NCI-H2196 (cell line): ENCODE results near the gene ZHX3.

Source experiments
- DNase-seq: peaks from one replicate; lab custom pipeline; 2025; ENCODE audit not compliant: unreplicated experiment; lab: John Stamatoyannopoulos, UW

Gene ZHX3

DNA sequence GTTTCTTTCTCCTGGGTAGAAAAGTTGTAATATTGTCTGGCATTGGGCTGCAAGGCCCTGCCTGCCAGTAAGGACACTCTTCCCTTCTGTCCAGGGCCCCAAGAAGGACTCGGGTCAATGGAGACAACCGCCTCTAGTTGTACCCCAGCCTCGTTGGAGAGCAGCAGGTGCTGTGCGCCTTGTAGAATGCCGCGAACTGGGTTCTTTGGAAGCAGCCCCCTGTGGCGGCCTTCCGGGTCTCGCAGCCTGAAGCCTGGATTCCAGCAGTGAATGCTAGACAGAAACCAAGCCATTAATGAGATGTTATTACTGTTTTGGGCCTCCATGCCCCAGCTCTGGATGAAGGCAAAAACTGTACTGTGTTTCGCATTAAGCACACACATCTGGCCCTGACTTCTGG is 143.2 kb downstream of the ZHX3 start:
- no peak for DNase-seq

DNA sequence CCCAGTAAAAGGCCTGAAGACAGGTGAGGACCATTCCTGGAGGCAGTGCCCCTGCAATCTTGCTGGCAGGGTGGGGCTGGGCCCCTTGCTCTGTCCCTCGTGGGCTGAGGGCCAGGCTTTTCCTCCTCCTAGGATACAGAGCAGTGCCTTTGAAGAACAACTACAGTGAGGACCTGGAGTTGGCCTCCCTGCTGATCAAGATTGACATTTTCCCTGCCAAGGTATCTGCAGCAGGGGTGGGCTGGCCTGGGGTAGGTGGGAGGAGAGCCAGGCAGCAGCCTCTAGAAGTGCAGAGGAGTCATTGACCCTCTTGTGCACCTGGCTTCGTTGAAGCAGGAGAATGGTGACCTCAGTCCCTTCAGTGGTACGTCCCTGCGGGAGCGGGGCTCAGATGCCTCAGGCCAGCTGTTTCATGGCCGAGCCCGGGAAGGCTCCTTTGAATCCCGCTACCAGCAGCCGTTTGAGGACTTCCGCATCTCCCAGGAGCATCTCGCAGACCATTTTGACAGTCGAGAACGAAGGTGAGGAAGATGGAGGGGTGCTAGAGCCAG is 143.7 kb downstream of the ZHX3 start:
- DNase-seq = no peak

DNA sequence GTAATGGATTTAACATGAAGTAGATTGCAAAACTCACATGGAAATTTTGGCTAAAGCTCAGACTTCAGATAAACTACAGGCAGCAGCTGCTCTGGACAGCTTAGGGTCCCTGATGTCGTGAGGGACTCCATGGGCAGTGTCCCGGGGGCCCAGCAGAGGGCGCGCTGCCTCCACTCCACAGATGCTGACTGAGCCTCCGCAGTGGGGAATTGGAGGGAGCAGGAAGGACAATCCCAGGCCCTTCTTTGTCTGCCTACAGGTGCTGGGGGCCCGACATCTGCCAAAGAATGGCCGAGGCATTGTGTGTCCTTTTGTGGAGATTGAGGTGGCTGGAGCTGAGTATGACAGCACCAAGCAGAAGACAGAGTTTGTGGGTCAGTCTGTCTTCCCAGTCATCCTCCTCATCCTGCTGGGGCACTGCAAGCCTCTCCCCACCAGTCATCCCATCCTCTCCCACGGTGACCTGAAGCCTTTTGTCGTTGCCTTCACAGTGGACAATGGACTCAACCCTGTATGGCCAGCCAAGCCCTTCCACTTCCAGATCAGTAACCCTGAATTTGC is 144.3 kb downstream of the ZHX3 start:
- DNase-seq = peak; percentile 68

DNA sequence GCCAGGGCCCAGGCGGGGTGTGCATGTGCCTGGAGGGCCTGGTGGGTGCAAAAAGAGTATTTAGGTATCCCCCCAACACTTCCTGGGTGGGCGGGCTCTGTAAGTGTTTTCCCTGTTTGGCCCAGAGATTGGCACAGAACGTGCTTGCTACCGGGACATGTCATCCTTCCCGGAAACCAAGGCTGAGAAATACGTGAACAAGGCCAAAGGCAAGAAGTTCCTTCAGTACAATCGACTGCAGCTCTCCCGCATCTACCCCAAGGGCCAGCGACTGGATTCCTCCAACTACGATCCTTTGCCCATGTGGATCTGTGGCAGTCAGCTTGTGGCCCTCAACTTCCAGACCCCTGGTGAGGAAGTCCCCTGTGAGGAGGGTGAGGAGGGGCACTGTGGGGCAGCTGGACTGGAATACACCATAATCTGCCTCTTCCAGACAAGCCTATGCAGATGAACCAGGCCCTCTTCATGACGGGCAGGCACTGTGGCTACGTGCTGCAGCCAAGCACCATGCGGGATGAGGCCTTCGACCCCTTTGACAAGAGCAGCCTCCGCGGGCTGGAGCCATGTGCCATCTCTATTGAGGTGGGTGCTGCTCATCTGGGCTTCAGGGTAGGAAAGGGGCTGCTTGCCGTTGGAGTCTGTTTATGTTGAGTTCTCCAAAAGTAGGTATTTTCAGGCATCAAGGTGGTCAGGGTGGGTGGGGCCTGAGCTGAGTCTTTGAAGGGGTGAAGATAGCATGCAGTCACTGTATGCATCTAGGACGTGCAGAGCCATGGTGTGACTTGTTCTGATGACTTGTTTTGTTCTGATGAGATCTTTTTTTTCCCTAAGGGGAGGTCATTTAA is 145.0 kb downstream of the ZHX3 start:
- no peak for DNase-seq

DNA sequence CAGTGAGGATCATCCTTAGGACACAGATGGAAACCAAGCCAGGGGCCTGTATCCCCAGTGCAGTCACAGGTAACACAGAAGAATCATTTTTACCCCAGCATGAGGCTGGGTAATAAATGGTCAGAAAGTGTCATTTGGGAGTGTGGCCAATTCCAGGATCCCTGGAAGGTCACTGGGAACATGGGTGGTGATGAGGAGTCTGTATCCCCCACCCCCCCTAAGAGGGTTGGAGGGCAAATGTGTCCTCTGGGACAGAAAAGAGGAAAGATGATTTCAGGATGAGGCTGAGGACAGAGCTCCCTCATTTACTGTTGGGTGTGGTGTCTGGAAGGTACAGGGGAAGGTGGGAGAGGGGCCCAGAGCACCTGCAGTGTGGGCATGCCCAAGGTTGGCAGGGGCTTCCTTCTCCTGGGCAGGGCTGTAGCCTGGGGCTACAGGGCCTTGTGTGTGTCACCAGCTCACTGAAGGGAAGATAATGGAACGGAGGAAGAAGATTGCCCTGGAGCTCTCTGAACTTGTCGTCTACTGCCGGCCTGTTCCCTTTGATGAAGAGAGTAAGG is 145.7 kb downstream of the ZHX3 start:
- DNase-seq = no peak

DNA sequence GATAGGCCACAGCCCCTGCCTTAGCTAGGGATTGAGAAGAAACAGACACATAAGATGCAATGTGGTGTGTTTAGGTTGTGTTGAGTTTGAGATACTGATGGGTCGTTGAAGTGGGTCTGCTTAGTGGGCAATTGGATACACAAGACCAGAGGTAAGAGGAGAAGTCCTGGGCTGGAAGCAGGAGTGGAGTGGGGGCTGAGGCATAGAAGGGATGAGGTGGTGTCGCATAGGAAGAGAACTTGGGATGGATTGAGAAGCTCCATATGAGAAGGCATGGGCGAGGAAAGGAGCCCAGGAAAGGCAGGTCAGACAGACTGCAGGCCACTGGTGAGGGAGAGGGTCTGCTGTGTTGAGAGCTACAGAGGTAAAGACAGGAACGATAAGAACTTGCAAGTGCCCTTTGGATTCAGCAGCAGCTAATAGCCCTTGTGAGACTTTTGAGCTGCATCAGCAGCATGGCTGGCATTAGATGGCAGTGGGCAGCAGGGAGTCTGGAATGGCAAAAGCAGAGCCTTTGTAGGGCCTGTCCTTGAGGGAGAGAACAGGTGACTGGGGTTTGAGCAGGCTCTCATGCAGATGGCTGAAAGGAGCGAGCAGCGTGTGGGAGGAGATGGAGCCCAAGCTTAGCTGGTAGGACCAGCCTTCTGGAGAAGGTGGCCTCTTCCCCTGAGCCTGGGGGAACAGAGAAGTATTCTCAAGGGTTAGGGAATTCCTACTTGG is 147.0 kb downstream of the ZHX3 start:
- DNase-seq = no peak

DNA sequence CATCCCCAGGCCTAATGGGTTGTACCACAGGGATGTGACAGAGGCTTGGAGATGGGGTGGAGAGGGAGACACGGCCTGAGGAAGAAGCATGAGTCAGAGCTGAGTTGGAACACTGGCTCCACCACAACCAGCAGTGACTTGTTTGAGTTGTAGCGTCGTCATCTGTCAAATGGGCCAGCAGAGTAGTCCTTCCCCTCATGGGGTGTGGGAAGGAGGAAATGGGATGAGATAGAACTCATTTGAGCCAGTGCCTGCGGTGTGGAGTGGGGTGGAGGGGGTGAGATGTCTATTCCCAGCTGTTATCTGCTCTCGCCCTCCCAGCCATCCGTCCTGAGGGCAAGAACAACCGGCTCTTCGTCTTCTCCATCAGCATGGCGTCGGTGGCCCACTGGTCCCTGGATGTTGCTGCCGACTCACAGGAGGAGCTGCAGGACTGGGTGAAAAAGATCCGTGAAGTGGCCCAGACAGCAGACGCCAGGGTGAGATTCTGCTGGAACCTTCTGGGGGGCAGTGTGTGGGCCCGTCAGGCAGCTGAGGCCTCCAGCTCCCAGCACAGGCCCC is 147.7 kb downstream of the ZHX3 start:
- DNase-seq = no peak

DNA sequence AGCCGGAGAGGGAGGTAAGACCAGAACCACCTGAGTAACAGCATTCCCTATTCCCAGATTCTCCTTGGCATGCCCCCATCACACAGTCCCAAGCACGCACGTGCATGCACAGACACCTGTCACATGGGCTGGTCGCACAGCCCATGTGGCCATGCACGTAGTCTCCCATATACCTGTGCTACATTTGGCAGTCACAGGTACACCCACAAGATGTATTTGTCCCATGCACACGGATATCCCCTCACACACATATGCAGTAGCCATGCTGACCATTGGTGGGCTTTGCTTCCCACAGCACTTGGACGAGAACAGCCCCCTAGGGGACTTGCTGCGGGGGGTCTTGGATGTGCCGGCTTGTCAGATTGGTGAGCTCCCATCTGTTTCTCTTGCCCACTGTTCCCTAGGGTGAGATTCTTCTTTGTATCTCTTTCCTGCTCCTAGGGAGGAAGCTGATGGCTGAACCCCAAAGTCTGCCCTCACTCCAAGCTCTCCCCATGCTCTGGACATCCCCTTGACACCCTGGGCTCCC is 148.3 kb downstream of the ZHX3 start:
- no peak for DNase-seq

DNA sequence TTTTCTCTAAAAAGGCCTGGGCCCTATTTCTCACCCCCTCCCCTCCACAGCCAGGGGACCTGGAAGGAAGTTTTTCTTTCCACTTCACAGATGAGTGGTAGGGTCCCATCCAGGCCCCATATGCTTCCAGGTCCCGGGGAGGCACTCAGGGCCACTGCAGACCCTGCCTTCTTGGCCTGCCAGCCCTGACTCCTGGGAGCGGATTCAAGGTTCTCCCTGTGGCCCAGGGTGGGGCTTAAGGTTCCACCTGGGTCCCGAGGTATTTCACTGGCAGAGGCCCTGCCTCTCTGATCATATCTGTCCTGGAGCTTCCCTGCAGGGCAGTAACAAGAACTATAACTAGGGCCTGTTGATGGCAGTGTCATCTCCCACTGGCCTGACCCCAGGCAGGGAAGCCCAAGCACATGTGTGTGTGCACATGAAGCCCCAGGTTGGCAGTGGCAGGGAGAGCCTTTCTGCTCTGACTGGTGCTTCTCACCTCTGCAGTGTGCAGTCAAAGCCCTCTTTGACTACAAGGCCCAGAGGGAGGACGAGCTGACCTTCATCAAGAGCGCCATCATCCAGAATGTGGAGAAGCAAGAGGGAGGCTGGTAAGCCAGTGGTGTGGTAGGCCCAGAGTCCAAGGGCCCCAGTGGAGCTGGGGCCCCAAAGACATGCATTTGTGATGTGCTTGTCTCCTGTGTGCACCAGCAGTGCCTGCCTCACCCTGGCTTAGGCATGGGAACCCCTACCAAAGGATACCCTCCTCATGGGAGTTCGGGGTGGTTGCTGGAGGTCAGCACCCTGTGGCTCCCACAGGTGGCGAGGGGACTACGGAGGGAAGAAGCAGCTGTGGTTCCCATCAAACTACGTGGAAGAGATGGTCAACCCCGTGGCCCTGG is 149.0 kb downstream of the ZHX3 start:
- DNase-seq = no peak

DNA sequence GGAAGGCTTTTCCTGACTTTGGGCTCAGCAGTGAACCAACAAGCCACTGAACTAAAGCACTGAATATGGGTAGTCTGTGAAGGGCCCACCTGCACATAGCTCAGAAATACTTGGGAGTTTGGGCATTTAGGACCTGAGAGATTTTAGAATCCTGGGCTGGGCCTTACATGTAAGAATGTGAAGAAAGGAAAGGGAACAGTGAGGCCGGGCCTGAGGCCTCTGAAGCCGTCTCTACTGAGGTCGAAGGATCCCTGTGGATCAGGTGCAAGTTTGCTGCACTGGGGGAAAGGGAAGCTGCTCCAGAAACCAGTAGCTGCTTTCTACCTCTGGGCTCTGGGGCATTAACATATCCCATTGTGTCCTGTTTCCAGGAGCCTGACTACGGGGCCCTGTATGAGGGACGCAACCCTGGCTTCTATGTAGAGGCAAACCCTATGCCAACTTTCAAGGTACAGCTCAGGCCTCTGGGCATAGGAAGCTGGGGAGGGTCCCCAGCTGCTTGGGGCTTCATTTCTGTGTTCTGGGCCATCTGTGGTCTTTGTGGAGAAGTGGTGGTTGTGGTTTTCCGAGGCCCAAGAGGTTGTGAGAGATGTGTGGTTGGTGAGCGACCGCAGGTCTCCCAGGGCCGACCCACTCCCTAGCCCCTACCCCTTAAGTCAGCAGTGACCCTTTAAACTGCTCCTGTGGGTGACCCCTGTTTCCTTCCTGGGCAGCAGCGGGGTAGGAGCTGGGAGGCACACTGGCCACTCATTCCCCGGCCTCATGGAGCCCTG is 149.9 kb downstream of the ZHX3 start:
- DNase-seq = no peak

DNA sequence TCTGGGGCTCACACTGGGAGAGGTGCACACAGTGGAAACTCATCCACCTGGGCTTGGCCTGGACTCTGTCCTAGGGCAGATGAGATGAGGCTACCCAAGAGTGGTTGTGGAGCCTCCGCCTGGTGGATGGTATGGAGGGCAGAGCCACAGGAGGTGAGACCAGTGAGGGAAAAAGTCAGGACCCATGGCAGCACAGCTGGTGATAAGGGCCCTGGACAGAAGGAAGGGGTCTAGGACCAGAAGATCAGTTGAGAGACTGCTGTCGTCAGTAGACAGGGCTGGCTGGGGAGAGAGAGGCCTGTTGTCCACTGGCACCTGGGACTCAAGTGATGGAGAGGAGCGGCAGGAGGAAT is 150.4 kb downstream of the ZHX3 start:
- no peak for DNase-seq

DNA sequence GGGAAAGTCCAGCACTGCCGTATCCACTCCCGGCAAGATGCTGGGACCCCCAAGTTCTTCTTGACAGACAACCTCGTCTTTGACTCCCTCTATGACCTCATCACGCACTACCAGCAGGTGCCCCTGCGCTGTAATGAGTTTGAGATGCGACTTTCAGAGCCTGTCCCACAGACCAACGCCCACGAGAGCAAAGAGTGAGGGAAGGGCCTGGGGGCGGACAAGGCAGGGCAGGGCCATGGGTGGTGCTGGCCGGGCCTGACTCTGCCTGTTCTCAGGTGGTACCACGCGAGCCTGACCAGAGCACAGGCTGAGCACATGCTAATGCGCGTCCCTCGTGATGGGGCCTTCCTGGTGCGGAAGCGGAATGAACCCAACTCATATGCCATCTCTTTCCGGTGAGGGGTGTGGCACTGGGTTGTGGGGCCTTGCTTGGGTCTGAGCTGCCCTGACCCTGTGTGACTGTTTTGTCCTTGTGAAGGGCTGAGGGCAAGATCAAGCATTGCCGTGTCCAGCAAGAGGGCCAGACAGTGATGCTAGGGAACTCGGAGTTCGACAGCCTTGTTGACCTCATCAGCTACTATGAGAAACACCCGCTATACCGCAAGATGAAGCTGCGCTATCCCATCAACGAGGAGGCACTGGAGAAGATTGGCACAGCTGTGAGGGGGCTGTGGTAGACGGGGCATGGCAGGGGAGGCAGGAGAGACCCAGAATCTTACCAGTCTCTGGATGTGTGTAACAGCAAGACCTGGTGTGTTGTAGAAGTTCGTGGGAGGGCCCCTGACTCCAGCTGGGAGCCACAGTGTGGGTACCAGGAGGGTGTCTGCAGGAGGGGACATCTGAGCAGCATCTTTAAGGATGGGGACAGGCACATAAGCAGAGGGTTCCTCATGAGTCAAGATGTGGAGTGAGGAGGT is 151.1 kb downstream of the ZHX3 start:
- DNase-seq = no peak

DNA sequence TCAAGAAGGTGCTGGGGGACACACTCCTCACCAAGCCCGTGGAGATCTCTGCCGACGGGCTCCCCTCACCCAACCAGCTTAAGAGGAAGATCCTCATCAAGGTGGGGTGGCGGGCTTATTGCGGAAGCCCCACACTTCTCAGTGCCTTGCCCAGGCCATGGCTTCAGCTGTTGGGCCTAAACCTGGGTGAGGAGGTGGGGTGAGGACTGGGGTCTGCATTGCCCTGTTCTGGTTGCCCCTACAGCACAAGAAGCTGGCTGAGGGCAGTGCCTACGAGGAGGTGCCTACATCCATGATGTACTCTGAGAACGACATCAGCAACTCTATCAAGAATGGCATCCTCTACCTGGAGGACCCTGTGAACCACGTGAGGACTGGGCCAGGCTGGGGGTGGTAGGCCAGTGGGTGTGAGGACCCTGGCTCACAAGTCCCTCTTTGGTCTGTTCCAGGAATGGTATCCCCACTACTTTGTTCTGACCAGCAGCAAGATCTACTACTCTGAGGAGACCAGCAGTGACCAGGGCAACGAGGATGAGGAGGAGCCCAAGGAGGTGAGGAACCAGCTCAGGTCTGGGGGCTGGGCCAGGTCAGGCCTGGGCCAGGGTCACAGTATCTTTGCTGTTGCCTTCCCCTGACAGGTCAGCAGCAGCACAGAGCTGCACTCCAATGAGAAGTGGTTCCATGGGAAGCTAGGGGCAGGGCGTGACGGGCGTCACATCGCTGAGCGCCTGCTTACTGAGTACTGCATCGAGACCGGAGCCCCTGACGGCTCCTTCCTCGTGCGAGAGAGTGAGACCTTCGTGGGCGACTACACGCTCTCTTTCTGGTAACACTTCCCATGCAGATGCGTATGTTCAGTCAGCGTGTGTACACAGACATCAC is 152.3 kb downstream of the ZHX3 start:
- DNase-seq = no peak

DNA sequence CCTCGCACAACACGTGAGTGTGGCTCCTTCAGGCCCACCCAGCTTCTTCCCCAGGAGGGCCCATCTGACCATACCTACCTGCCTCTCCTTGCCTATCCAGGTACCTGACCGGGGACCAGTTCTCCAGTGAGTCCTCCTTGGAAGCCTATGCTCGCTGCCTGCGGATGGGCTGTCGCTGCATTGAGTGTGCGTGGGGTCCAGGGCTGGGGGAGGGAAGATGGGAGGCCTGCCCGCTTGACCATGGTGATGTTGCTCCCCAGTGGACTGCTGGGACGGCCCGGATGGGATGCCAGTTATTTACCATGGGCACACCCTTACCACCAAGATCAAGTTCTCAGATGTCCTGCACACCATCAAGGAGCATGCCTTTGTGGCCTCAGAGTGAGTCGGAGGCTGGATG is 153.7 kb downstream of the ZHX3 start:
- DNase-seq = no peak

DNA sequence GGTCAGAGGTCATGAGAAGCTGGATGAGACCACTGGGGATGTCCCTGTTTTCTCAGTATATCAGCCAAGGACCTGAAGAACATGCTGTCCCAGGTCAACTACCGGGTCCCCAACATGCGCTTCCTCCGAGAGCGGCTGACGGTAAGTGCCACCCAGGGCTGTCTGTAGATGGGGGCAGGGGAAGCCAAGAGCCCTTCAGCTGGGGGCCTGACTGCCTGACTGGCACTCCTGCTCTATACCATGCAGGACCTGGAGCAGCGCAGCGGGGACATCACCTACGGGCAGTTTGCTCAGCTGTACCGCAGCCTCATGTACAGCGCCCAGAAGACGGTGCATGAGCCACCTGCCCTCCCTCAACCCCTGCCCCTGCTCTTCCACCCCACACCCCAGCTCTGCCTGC is 155.1 kb downstream of the ZHX3 start:
- DNase-seq = no peak

DNA sequence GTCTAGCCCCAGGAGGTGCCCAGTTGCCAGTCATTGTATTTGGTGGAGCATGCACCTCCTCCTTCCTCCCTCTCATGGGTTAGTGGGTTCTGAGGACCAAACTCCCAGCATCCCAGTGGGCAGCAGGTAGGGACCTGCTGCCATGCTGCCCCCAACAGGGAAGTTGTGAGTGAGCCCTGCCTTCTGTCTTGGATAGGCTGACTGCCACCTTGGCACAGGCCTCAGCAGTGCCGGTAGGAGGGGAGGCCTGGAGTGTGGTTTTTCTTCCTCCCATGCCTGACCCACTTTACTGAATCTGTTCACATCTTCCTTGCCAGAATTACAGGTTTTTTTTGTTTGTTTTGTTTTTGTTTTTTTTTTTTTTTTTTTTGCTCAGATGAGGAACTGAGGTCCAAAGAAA is 155.6 kb downstream of the ZHX3 start:
- DNase-seq = no peak

DNA sequence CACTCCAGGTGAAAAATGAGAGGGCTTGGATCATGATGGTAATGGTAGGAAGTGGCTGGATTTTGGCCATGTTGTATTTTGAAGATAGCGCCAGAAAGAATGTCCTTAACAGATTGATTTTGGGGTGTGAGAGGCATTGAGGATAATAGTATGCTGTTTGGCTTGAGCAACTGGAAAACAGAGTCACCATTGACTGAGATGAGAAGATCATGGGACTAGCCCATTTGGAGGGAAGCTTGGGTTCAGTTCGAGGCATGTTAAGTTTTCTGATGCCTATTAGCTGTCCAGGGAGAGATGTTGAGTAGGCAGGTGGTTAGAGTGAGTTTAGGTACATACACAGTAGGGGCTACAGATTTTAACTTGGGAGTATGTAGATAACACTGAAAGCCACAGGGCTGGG is 156.8 kb downstream of the ZHX3 start:
- no peak for DNase-seq
